ENCODE results near the gene NME7. TPM values are rescaled to one million over a fixed set of nuclear protein-coding genes. Genes with fewer than 3 reads are reported as not detected.
A peak's percentile ranks its signal among the peaks of the same experiment; 100 is the strongest.

The NME7 gene
- total and polyA plus RNA-seq, 4 donors: 7.8 to 26.5 (median 9.4) TPM

DNA sequence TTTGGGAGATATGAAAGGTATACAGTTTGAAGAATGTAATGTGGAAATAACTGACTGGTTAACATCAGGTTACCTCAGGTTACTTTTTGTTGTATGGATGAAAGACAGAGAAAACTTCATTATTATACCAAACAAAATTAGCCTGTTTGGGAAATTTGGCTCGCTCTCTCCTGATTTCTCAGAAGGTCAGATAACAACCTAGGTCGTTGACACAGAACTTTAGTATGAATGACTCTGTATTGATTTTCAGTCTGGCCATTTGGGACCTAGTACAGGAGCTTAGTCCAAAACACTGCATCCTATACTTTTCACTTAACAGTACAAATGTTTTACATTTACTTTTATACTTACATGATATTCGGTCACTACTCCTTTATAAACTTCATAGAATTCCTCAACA lies 132.8 kb downstream of the NME7 start:
- no peak overlapping the region for H3K9ac ChIP-seq (ENCODE audit: low read depth in 1 of 2, low read length in 2 of 2)
- H3K9me3 ChIP-seq (ENCODE audit: control insufficient read depth in 4 of 4, low read length in 3 of 4): no peaks in the 10 kb centered on the region
- 41% methylated on average over 3 of the region's 3 CpGs for whole genome bisulfite sequencing
- no peaks in the 10 kb centered on the region for H3K36me3 ChIP-seq (ENCODE audit: control insufficient read depth in 4 of 4, insufficient read depth in 3 of 4, low read depth in 1 of 4, low read length in 3 of 4)
- no peak for DNase-seq (ENCODE audit: low spot score)
- H3K27me3 ChIP-seq (ENCODE audit: control insufficient read depth in 4 of 4, insufficient read depth in 4 of 4, low read length in 3 of 4): no peaks in the 10 kb centered on the region
- peak overlapping the region in 1 of 2 donors; percentile 54 for H3K27ac ChIP-seq (ENCODE audit: low read depth in 1 of 2, low read length in 2 of 2)
- no peak for TF ChIP-seq EGR1 (IDR thresholded peaks at IDR 0.05; ENCODE audit: low read depth in 2 of 2)
- TF ChIP-seq HNF4G (IDR thresholded peaks at IDR 0.05): peak; percentile 41
- TF ChIP-seq HNF4A (conservative IDR thresholded peaks at IDR 0.05): peak; percentile 85 to 89
- TF ChIP-seq RXRA (IDR thresholded peaks at IDR 0.05): peak; percentile 93
- TF ChIP-seq JUND (IDR thresholded peaks at IDR 0.05): peak in 1 of 2 donors; percentile 62
- TF ChIP-seq TAF1 (conservative IDR thresholded peaks at IDR 0.05): no peak
- no peak for TF ChIP-seq NR2F2 (IDR thresholded peaks at IDR 0.05)
- TF ChIP-seq, protein P1, sequence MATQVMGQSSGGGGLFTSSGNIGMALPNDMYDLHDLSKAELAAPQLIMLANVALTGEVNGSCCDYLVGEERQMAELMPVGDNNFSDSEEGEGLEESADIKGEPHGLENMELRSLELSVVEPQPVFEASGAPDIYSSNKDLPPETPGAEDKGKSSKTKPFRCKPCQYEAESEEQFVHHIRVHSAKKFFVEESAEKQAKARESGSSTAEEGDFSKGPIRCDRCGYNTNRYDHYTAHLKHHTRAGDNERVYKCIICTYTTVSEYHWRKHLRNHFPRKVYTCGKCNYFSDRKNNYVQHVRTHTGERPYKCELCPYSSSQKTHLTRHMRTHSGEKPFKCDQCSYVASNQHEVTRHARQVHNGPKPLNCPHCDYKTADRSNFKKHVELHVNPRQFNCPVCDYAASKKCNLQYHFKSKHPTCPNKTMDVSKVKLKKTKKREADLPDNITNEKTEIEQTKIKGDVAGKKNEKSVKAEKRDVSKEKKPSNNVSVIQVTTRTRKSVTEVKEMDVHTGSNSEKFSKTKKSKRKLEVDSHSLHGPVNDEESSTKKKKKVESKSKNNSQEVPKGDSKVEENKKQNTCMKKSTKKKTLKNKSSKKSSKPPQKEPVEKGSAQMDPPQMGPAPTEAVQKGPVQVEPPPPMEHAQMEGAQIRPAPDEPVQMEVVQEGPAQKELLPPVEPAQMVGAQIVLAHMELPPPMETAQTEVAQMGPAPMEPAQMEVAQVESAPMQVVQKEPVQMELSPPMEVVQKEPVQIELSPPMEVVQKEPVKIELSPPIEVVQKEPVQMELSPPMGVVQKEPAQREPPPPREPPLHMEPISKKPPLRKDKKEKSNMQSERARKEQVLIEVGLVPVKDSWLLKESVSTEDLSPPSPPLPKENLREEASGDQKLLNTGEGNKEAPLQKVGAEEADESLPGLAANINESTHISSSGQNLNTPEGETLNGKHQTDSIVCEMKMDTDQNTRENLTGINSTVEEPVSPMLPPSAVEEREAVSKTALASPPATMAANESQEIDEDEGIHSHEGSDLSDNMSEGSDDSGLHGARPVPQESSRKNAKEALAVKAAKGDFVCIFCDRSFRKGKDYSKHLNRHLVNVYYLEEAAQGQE (IDR thresholded peaks at IDR 0.05): peak; percentile 51
- peak; percentile 34 to 36 for TF ChIP-seq RAD21 (IDR thresholded peaks at IDR 0.05)
- no peak for TF ChIP-seq GABPA (IDR thresholded peaks at IDR 0.05 in 1 of 2, conservative IDR thresholded peaks at IDR 0.05 in 1 of 2)
- TF ChIP-seq, protein P2, sequence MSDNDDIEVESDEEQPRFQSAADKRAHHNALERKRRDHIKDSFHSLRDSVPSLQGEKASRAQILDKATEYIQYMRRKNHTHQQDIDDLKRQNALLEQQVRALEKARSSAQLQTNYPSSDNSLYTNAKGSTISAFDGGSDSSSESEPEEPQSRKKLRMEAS (IDR thresholded peaks at IDR 0.05): no peak
- TF ChIP-seq, protein P3, sequence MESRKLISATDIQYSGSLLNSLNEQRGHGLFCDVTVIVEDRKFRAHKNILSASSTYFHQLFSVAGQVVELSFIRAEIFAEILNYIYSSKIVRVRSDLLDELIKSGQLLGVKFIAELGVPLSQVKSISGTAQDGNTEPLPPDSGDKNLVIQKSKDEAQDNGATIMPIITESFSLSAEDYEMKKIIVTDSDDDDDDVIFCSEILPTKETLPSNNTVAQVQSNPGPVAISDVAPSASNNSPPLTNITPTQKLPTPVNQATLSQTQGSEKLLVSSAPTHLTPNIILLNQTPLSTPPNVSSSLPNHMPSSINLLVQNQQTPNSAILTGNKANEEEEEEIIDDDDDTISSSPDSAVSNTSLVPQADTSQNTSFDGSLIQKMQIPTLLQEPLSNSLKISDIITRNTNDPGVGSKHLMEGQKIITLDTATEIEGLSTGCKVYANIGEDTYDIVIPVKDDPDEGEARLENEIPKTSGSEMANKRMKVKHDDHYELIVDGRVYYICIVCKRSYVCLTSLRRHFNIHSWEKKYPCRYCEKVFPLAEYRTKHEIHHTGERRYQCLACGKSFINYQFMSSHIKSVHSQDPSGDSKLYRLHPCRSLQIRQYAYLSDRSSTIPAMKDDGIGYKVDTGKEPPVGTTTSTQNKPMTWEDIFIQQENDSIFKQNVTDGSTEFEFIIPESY (IDR thresholded peaks at IDR 0.05): peak; percentile 45
- TF ChIP-seq, protein P4, sequence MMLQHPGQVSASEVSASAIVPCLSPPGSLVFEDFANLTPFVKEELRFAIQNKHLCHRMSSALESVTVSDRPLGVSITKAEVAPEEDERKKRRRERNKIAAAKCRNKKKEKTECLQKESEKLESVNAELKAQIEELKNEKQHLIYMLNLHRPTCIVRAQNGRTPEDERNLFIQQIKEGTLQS (IDR thresholded peaks at IDR 0.05): no peak
- TF ChIP-seq YY1 (IDR thresholded peaks at IDR 0.05): peak; percentile 67
- peak; percentile 53 for TF ChIP-seq FOXA1 (IDR thresholded peaks at IDR 0.05)
- TF ChIP-seq SP1 (IDR thresholded peaks at IDR 0.05): peak; percentile 45
- TF ChIP-seq, protein P5, sequence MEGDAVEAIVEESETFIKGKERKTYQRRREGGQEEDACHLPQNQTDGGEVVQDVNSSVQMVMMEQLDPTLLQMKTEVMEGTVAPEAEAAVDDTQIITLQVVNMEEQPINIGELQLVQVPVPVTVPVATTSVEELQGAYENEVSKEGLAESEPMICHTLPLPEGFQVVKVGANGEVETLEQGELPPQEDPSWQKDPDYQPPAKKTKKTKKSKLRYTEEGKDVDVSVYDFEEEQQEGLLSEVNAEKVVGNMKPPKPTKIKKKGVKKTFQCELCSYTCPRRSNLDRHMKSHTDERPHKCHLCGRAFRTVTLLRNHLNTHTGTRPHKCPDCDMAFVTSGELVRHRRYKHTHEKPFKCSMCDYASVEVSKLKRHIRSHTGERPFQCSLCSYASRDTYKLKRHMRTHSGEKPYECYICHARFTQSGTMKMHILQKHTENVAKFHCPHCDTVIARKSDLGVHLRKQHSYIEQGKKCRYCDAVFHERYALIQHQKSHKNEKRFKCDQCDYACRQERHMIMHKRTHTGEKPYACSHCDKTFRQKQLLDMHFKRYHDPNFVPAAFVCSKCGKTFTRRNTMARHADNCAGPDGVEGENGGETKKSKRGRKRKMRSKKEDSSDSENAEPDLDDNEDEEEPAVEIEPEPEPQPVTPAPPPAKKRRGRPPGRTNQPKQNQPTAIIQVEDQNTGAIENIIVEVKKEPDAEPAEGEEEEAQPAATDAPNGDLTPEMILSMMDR (IDR thresholded peaks at IDR 0.05; ENCODE audit: low read depth, low read length, missing input control): no peak
- TF ChIP-seq FOXA2 (IDR thresholded peaks at IDR 0.05): peak; percentile 52
- peaks cover 0 to 26% (median 9%) of the 10 kb centered on the region in 4 donors for H3K4me1 ChIP-seq (ENCODE audit: control insufficient read depth in 4 of 4, insufficient read depth in 4 of 4, low read length in 3 of 4)
- H3K4me3 ChIP-seq (ENCODE audit: low read depth in 1 of 3, low read length in 3 of 3): no peak overlapping the region

Measured in liver (tissue), 9 donors.